A172 (cell line): ENCODE results near the gene DYSF. TPM values are rescaled to one million over a fixed set of nuclear protein-coding genes. Genes with fewer than 3 reads are reported as not detected.

ENCODE experiments used
- DNase-seq: peaks from one replicate; pipeline ENCODE4 v3.0.0-alpha.2; 2015; ENCODE audit warnings: low spot score
- total RNA-seq: library from RNA; depleted of rRNA; stranded (reverse); fragments of >200 nt; shearing (Covaris generic); gene quantifications from 2 replicates; pipeline ENCODE4 v1.2.3, GENCODE V29; 2014

Gene DYSF
- total RNA-seq, 1 experiment from 2014 or later, result 13.6 TPM

DNA sequence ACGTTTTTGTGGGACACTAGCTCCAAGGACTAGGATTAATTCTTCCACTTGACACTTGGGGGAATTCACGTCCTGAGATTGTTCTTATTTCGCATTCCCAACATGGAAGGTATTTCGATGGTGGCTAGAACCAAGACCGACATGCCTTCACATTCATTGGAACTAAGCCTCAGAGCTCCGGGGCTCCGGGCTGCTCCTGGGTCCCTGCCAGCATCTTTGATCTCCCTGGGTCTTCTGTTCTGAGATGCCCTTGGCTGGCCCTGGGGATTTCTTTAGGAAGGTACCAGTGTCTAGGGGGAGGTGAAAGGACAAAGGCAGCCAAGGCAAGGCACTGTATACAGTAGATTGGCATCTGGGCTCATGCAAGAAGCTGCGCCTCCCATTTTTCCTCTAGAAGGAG is 76.8 kb downstream of the DYSF start:
- no peak for DNase-seq

DNA sequence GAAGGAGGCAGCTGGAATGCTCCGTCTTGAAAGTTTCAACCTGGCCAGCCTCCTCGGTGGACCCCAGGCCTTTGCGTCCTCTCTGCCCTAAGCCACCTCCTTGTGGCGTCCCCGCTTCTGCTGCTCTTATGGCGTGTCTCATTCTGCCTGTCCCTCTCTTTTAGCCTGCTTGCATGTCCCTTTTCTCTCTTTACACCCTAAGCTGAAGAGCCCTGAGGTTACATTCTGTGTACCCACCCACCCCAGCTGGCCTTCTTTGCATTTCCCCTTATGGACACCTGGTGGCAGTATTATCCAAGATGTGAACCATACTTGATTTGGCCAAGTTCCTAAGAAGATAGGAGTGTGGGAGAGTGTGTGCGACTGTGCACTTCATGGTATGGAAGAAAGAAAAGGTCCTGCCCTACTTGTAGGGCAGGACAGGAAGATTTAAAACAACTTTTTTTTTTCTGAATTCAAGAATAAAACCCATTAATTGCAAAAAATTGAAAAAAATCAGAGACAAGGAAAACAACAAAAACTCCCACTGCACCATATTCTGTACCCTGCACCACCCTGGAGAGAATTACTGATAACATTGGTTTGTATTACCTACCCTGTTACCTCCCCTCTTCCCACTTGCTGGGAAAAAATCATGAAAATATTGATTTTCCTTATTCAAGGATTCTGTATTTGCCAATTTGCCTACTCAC is 77.4 kb downstream of the DYSF start:
- DNase-seq, result peak; percentile 36

DNA sequence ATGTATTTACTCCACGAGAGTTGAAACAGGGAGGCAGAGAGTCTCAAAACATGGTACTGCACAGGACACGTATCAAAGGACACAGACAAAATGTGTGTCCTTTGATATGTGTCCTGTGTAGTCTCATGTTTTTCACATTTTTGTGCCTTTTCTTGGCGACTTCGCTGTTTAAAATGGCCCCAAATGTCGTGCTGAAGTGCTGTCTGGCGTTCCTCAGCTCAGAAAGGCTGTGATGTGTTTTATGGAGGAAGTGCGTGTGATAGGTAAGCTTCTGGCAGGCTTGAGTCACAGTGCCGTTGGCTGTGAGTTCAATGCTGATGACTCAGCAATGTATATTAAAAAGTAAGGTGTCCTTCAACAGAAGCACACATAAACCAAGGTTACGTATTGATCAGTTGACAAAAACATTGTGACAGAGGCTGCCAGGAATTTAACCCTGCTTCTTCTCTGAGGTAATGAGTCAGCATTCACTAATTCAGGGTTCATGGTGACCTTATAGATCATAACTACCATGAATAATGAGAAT is 78.2 kb downstream of the DYSF start:
- peak; percentile 35 for DNase-seq

DNA sequence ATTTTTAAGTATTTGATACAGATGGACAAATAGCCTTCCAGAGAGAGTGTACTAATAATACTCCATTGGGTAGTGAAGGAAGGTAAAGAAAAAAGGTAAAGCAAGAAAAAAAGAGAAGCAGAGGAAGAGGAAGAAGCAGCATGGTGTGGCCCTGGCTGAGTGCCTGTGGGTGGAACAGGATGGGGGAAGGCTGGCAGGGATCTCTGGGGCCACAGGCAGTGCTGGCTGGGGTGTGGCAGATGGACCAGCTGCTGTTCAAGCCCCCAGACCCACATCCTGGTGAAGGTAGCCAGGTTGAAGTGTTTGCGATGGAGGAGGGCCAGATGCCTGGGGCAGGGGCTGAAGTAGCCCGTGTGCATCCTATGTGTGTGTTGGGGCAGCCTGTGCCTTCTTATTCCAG is 79.0 kb downstream of the DYSF start:
- no peak for DNase-seq

DNA sequence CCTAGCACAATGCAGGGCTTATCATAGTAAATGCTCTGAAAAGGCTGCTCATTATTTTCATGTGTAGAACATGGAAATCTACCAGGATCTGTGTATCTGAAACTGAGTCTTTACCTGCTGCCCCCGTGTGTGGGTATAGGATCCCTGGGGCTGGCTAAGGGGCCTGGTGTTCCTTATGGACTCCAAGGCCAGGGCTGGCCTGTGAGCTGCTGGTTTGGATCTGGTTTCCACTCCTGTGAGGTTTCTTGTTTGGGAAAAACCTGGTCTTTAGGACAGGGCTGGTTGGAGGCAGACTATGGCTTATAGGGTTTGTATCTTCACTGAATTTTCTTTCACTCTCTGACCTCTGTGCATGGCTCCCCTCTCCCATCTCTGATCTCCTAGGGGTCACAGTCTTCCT is 80.8 kb downstream of the DYSF start:
- DNase-seq, result no peak

DNA sequence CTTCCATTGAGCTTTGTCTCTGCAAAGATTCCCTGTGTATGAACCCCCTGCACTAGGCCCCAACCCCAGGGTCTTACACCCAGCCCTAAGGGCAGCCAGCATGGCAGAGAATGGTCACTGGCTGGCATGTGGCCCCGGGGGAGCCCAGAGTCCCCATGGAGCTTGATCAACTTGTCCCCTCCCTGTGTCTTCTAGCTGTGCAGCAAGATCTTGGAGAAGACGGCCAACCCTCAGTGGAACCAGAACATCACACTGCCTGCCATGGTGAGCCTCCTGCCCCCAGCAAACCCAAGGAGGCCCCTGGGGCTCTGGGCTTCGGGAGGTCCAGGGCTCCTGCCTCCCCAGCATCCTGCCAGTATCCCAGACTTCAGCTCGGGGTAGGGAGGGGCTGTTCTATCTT is 81.5 kb downstream of the DYSF start:
- DNase-seq, result no peak

DNA sequence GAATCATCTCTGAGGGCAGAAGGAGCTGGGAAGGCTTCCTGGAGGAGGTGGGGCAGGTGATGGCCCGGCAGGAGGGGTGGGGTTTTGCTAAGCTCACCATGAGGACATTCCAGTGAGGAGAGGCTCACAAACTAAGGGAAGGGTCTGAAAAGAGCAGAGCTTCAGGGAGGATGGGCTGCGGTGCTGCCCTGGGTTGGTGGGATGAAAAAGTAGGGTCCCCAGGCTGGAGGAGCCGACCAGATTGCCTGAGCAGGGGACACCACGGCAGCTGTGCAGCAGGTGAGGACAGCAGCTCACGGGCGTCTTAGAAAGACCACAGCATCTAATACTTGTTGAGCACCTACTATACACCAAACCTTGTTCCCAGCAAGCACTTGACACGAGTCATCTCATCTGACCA is 82.2 kb downstream of the DYSF start:
- DNase-seq, result no peak

DNA sequence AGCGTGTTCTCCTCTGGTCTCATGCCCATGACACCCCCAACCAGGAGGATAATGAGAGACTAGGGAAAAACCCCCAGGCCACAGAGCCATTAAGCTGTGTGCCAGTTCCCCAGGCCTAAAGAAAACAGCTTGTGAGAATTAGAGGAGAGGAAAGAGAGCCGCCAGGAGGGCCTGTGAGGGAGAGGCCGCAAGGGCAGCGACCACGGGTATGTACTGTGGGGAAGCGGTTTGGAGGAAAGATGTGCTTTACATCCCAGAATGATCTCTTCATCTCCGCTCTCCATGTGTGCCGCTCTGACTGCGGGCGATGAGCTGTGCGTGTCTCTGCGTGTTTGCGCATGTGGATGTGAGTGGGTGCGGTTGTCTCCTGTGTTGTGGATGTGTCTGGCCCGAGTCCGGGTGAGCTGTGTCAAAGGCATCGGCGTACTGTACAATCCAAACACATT is 82.9 kb downstream of the DYSF start:
- no peak for DNase-seq

DNA sequence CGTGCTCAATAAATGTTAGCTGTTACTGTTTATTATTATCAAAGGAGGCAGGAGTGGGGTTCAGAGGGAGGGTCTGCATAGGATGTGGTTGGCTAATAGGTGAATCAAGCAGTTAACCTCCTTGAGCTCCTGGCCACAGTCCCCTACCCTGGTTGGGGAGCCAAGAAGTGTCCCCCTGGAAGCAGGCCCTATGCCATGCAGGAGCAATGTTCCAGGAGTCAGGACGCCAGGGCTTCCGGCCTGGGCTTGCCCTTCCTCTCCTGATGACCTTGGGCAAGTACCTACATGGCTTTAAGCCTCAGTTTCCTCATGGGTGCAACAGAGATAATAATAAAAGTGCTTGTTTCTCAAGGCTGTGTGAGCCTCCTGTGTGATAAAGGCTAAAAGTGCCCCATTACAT is 84.9 kb downstream of the DYSF start:
- DNase-seq, result no peak

DNA sequence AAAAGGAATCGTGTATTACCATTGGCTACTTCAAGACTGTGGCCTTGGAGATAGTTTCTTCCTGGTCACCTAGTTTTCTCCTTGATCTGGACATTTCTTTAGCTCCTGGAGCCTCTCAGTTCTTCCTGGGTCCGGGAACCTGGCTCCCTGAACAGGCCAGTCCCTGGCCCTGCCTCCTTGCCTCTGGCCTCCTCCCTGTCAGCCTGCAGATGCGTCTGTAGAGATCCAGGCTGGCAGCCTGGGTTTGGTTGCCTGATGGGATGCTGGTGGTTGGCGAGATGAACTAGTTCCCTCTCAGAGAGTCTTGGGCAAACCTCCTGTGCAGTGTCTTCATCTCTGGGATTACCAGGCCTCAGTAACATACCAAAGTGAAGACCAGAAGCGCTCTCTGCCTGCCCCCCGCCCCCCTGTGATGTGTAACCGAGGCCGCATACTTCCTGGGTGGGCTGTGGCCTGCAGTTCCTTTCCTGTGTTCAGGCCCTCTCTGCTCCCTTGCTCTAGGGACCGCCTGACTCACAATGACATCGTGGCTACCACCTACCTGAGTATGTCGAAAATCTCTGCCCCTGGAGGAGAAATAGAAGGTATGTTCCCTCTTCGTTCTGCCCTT is 85.4 kb downstream of the DYSF start:
- DNase-seq, result no peak

DNA sequence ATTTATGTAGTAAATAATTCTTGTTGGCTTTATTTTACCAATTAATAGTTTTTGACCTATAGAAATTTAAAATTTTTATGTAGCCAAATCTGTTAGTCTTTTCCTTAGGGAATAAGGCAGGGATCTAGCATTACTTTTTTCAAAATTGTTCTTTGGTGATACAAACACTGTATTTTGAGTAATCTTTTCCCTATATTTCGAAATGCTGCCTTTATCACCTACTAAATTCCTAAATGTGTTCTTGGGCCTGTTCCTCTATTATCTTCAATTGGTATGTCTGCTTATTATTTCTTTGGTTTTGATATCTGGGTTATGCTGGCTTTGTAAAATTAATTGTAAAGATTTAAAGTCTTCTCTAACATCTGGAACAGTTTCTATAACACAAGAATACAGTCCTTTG is 87.5 kb downstream of the DYSF start:
- no peak for DNase-seq

DNA sequence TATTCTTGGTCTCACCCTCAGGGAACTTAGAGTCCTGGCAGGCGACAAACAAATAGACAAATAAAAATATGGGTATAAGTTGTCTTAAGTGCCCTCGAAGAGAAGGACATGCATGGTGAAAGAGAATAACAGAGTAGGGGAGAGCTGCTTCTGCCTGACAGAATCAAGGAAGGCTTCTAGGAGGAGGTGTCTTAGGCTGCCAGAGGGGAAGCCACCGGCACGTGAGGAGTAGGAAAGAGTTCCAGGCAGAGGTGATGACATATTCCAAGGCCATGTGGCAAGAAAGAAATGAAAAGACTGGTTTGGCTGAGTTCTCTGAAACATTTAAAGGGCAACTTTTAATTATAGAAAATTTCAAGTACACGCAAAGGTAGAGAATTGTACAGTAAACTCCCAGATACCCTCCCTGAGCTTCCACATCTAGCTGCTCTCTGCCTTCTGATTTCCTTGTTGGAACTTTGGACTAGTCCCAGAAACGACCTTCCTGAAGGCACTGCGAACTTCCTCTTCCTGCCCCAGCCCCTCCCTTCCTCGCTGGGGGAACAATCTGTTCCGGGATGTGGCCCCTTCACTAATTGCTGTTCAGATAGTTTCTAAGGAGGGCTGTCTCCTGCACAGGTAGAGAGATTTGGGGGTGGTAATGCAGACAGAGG is 91.7 kb downstream of the DYSF start:
- DNase-seq, result no peak

DNA sequence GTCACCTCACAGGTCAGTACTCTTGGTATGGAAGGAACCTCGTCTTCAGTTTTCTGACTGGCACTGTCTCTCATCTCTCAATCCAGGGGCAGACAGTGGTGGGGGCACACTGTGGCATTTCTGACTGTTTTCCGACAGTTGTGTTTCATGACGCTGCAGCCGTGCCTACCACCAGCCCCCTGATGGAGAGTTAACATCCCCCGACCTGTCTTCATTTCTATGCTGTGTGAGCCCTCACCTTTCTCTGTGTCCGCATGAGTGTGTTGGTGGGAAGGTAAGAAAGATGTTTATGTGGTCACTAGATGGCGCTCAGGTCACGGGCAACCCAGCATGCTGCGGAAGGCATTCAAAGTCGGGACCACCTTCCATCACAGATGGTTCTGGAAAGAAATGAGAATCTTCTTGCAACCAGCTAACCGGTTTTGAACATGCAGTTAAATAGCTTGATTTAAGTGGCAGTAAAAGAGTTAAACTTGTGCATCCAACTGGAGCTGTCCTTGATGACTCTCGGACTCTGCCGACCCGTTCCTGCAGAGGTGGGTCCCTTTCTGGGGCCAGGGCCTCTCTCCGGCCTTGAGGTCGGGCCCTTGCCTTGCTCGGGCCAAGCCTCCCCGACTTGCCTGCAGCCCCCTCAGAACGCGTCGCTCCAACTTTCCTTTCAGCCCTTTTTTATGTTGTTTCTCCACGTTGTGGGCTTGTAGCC is 92.4 kb downstream of the DYSF start:
- DNase-seq, result peak; percentile 55

DNA sequence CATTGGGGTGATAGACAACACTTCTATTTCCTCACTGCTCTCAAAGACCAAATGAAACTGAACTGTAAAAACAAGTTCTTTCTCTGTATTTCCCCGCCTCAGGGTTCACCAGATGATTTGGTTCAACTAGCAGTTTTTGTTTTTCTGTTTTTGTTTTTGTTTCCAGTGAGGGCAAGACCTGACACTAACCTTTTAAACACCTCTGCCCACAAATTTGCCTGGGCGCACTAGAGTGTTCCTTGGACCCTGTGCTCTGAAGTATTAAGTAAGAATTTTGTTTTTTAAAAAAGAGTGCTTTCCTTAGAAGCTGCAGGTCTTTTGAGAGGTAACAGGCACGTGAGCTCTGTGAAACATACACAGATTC is 92.9 kb downstream of the DYSF start:
- DNase-seq, result no peak

DNA sequence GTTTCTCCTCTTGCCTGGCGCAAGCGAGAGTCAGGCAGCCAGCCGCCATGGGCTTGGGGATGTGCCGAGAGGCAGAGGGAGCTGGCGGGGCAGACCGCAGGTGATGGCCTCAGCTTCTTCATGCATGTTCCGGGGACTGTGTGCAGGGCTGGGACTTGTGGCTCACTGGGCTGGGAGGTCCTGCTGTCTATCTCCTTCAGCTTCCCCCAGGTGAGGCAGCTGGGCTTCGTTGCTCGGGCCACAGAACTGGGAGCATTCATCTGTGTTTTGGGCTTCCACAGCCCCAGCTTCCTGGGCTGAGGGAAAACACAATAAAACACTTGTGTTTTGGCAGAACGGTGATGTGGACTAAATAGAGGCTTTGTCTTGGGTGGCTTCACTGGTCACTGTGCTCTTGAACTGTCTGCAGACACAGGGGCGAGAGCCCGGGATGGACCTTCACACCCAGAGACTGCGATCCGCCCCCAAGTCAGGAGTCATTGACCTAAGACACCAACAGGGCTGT is 93.5 kb downstream of the DYSF start:
- DNase-seq, result no peak

DNA sequence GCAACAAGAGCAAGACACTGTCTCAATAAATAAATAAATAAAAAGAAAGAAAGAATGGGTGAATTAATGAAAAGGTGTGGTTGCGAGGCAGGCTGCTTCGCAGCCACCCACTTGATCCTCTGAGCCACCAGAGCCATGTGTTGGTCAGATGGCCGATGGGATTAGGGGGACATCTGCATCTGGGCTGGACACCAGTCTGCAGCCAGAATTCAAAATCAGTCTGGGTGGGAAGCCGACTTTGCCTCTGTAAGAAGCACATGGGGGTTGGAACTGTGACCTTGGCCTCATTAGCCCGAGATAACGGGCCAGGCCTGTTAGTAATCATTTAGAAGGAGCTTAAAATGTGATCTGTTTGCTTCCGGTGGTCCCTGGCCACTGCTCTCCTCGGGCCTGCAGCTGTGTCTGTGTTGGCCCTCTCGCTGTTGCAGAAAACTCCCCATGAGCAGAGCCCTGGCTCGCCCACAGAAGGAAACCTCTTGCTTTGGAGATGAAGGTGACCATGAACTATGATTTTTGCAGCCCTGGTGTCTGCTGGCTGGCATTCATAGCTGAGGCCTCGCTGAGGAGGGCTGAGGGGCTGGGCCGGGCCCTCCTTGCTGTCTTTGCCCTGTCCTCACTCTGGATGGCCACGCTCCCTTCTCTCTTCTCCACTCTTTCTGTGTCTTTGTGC is 94.4 kb downstream of the DYSF start:
- DNase-seq, result no peak

DNA sequence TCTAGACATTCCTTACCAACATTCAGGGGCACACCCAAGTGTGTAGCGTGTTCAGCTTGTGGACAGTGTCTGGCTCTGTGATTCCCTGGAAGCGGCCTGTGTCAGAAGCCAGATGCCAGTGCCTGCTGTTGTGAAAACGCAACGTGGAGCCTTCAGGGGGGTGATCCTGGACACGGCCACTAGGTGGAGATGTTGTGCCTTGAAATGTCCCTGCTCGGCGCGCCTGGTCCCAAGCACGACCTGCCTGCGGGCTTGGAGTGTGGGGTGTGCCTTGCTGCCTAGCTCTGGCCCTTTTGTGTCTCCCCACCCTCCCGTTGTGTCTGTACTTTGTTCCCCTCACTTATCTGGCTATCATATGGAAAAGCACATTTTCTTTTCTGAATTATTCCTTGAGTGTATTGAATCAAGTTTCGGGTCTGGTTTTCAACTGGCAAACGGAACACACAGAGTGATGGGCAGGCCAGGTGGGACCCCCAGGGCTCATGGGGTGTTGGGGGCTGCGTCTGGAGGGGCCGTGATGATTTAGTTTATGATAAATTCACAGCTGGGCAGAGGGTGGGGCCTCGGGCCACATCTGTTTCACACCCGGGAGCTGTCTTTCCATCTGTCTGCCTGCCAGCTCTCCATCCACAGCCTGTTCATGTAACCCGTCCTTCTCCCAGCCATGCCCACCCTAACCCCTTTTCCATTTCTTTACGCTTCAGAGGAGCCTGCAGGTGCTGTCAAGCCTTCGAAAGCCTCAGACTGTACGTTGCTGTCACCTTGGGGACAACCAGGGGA is 95.5 kb downstream of the DYSF start:
- DNase-seq, result peak; percentile 61

DNA sequence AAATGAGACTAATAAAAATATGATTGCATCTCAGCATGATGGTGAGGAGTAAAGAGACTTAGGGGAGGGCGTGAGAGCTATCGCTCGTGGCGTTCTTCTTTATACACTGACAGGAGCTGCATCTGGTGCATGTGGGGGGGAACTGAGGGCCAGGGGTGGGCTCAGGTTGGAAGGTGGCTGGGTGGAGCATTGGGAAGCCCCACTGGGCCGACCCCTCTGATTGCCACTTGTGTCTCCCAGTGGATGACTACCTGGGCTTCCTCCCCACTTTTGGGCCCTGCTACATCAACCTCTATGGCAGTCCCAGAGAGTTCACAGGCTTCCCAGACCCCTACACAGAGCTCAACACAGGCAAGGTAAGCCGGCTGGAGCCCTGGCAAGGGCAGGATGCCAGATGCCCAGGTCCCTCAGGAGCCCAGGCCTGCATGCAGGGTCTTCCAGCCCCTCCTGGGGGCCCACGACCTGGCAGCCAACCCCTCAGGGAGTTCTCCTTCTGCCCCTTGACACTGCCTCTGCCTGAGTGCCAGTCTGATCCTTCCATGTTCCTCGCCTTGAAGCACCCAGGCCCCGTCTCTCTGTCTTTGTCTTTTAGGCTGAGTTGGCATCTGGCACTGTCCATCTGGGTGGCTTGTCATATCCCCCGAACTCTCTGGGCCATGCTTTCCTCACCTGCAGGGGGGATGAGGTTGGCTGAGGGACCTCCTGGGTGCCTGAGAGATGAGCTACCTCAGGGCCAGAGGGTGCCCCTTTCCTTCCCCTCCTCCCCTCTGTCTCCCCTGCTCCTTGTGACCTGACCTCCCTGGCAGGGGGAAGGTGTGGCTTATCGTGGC is 97.7 kb downstream of the DYSF start:
- no peak for DNase-seq

DNA sequence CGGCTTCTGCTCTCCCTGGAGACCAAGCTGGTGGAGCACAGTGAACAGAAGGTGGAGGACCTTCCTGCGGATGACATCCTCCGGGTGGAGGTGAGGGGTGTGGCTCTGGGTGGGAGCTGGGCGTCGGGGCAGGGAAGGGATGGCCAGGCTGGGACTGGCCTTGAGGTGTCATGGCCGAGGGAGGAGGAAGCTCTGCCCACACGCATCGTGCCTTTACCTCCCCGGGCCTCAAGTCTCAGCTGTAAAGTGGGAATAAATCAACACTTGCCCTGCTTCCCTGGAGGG is 98.2 kb downstream of the DYSF start:
- no peak for DNase-seq

DNA sequence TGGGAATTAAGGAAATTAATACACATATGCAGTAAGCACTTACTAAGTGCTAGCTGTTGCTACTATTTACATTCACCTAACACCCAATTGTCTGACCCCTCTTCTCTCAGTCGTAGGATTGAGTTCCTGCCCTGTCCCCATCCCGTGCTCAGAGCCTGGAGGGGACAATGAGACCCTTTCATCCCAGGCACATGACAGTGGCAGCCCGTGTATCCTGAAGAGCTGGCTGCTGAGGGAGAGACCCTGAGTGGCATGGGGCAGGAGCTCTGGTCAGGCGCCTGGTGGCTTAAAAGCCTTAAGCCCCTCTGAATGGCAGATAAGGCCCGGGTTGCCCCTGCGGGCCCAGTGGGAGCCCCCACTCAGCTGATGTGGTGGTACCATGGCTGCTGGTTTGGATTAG is 99.0 kb downstream of the DYSF start:
- DNase-seq, result no peak
